Measurements from ENCODE around the gene SLC35F4.

SLC35F4 gene

GRCh38 chr14:57609192-57610075, 256.5 kb downstream of the SLC35F4 start:
- no peak for DNase-seq

- no peak for DNase-seq
Observed at GRCh38 chr14:57607086-57607485, 258.8 kb downstream of the SLC35F4 start.

GRCh38 chr14:57583396-57583795, 282.5 kb downstream of the SLC35F4 start:
- no peak for DNase-seq

GRCh38 chr14:57582746-57583145, 283.1 kb downstream of the SLC35F4 start:
- no peak for DNase-seq

- no peak for DNase-seq
Observed at GRCh38 chr14:57578801-57579200, 287.1 kb downstream of the SLC35F4 start.

- DNase-seq: no peak
Observed at GRCh38 chr14:57576498-57576897, 289.4 kb downstream of the SLC35F4 start.

GRCh38 chr14:57575482-57575881, 290.4 kb downstream of the SLC35F4 start:
- no peak for DNase-seq

GRCh38 chr14:57574617-57575288, 291.1 kb downstream of the SLC35F4 start:
- DNase-seq: no peak

GRCh38 chr14:57573173-57573572, 292.7 kb downstream of the SLC35F4 start:
- DNase-seq: no peak

- DNase-seq: no peak
Observed at GRCh38 chr14:57568554-57568953, 297.3 kb downstream of the SLC35F4 start.

GRCh38 chr14:57567220-57567619, 298.7 kb downstream of the SLC35F4 start:
- no peak for DNase-seq

- DNase-seq: no peak
Observed at GRCh38 chr14:57560681-57561080, 305.2 kb downstream of the SLC35F4 start.

GRCh38 chr14:57559576-57559975, 306.3 kb downstream of the SLC35F4 start:
- DNase-seq: no peak

GRCh38 chr14:57549765-57550420, 316.0 kb downstream of the SLC35F4 start:
- no peak for DNase-seq

- DNase-seq: no peak
Observed at GRCh38 chr14:57549016-57549564, 316.8 kb downstream of the SLC35F4 start.

- no peak for DNase-seq
Observed at GRCh38 chr14:57547131-57547530, 318.8 kb downstream of the SLC35F4 start.

GRCh38 chr14:57533214-57533613, 332.7 kb downstream of the SLC35F4 start:
- DNase-seq: no peak

GRCh38 chr14:57530571-57530970, 335.3 kb downstream of the SLC35F4 start:
- DNase-seq: no peak

- DNase-seq: no peak
Observed at GRCh38 chr14:57526942-57527341, 338.9 kb downstream of the SLC35F4 start.

- no peak for DNase-seq
Observed at GRCh38 chr14:57519043-57519442, 346.8 kb downstream of the SLC35F4 start.
